GM12878 (cell line): ENCODE data around the gene PITPNB. TPM values are rescaled to one million over a fixed set of nuclear protein-coding genes. Genes with fewer than 3 reads are reported as not detected.

Source experiments
- BACH1 ChIP-seq: fragments of 450-650 bp; IDR thresholded peaks from 2 replicates; pipeline ENCODE4 v1.6.1; 2017; ENCODE audit warnings: mild to moderate bottlenecking, borderline replicate concordance
- CHD4 ChIP-seq: fragments of 200-600 bp; sonication (generic); IDR thresholded peaks from 2 replicates; pipeline ENCODE4 v1.6.1; 2016; ENCODE audit warnings: mild to moderate bottlenecking
- EED ChIP-seq: sonication (generic); IDR thresholded peaks from 2 replicates; pipeline ENCODE4 v1.6.1; 2016; ENCODE audit warnings: antibody characterized with exemption, low read depth
- EP300 ChIP-seq, 2 experiments: fragments of 150-350 bp in 1 of 2; IDR thresholded peaks; 2 replicates each; pipeline ENCODE4 v1.6.1; 2011 to 2012; ENCODE audit warnings: low read depth in 2 of 2, low read length in 2 of 2, borderline replicate concordance in 1 of 2, improper control_type of control experiment in 1 of 2, inconsistent platforms in 1 of 2; ENCODE audit not compliant: control insufficient read depth in 1 of 2
- ESRRA ChIP-seq: IDR thresholded peaks from 2 replicates; pipeline ENCODE4 v1.6.1; 2012; ENCODE audit warnings: mild to moderate bottlenecking, low read length, improper control_type of control experiment
- EZH2 ChIP-seq: IDR thresholded peaks from 2 replicates; pipeline ENCODE4 v1.6.1; 2012; ENCODE audit warnings: low read depth, mild to moderate bottlenecking, control low read depth, inconsistent platforms, low read length, borderline replicate concordance; ENCODE audit not compliant: control insufficient read depth
- IKZF2 ChIP-seq, 2 experiments: fragments of 450-650 bp; IDR thresholded peaks; 2 replicates each; pipeline ENCODE4 v1.6.1; 2017; ENCODE audit warnings: mild to moderate bottlenecking in 2 of 2, moderate library complexity in 2 of 2
- MEF2B ChIP-seq: fragments of 450-650 bp; IDR thresholded peaks from 2 replicates; pipeline ENCODE4 v1.6.1; 2018; ENCODE audit warnings: mild to moderate bottlenecking, moderate library complexity; ENCODE audit not compliant: partially characterized antibody, poor library complexity, severe bottlenecking
- NFXL1 ChIP-seq: fragments of 450-650 bp; IDR thresholded peaks from 2 replicates; pipeline ENCODE4 v1.6.1; 2017; ENCODE audit warnings: antibody characterized with exemption, mild to moderate bottlenecking, borderline replicate concordance
- NRF1 ChIP-seq: conservative IDR thresholded peaks from 2 replicates; pipeline ENCODE4 v1.6.1; 2011; ENCODE audit warnings: mild to moderate bottlenecking, low read depth, low read length, improper control_type of control experiment
- POLR2AphosphoS2 ChIP-seq: IDR thresholded peaks from 2 replicates; pipeline ENCODE4 v1.6.1; 2011; ENCODE audit warnings: low read depth, mild to moderate bottlenecking, low read length, improper control_type of control experiment, moderate library complexity
- RAD51 ChIP-seq: fragments of 450-650 bp; IDR thresholded peaks from 2 replicates; pipeline ENCODE4 v1.6.1; 2016; ENCODE audit warnings: moderate library complexity, mild to moderate bottlenecking, inconsistent platforms
- RB1 ChIP-seq: fragments of 450-650 bp; formaldehyde crosslinking; IDR thresholded peaks from 2 replicates; pipeline ENCODE4 v1.6.1; 2017; ENCODE audit warnings: mild to moderate bottlenecking, borderline replicate concordance
- TARDBP ChIP-seq: IDR thresholded peaks from 2 replicates; pipeline ENCODE4 v1.6.1; 2016; ENCODE audit warnings: borderline replicate concordance
- TBL1XR1 ChIP-seq: IDR thresholded peaks from 2 replicates; pipeline ENCODE4 v1.6.1; 2012; ENCODE audit warnings: low read depth, low read length, improper control_type of control experiment
- ZNF207 ChIP-seq: fragments of 450-650 bp; IDR thresholded peaks from 2 replicates; pipeline ENCODE4 v1.6.1; 2014; ENCODE audit warnings: antibody characterized with exemption, mild to moderate bottlenecking, borderline replicate concordance
- ZSCAN29 ChIP-seq: fragments of 450-650 bp; IDR thresholded peaks from 2 replicates; pipeline ENCODE4 v1.6.1; 2017; ENCODE audit warnings: mild to moderate bottlenecking, moderate library complexity
- polyA plus RNA-seq, 11 experiments: library from polyadenylated mRNA; depleted of rRNA in 4 of 11; unstranded in 6 of 11; stranded (reverse) in 5 of 11; fragments of >200 nt; fragmentation: Nextera tagmentation in 4 of 11; fragmentation: Illumina TruSeq in 1 of 11; extraction: Ambion mirVana in 4 of 11; extraction: Trizol in 1 of 11; gene quantifications; 1 replicate in 1 of 11; 2 replicates in 10 of 11; pipeline versions ENCODE4 v1.2.1 to v1.2.3, GENCODE V29; 2011 to 2016; ENCODE audit warnings: inconsistent platforms in 2 of 11, missing spikeins in 2 of 11, low read depth in 1 of 11
- total RNA-seq, 4 experiments: library from RNA; depleted of rRNA in 3 of 4; stranded (reverse); fragments of >200 nt in 3 of 4; fragmentation: Illumina TruSeq in 1 of 4; extraction: Trizol in 1 of 4; gene quantifications; 2 replicates each; pipeline versions ENCODE4 v1.2.1 to v1.2.3, GENCODE V29; 2013 to 2021
- TF ChIP-seq, protein P1 (sequence below): fragments of 450-650 bp; IDR thresholded peaks from 2 replicates; pipeline ENCODE4 v1.6.1; 2017; ENCODE audit warnings: mild to moderate bottlenecking, low read depth, inconsistent platforms; ENCODE audit not compliant: poor library complexity, severe bottlenecking
- TF ChIP-seq, protein P2 (sequence below): IDR thresholded peaks from 2 replicates; pipeline ENCODE4 v1.6.1; 2012; ENCODE audit warnings: low read depth, low read length, improper control_type of control experiment
- TF ChIP-seq, protein P3 (sequence below): fragments of 450-650 bp; IDR thresholded peaks from 2 replicates; pipeline ENCODE4 v1.6.1; 2017; ENCODE audit warnings: low read depth, mild to moderate bottlenecking, moderate library complexity
- TF ChIP-seq, protein P4 (sequence below): IDR thresholded peaks from 2 replicates; pipeline ENCODE4 v1.6.1; 2012; ENCODE audit warnings: low read depth, low read length, improper control_type of control experiment

The PITPNB gene
- total and polyA plus RNA-seq, 10 of the 15 experiments (the other 5 are each of a cell fraction or from before 2014, with no cell fraction given), result 19.7 to 116 (median 64.9) TPM

DNA sequence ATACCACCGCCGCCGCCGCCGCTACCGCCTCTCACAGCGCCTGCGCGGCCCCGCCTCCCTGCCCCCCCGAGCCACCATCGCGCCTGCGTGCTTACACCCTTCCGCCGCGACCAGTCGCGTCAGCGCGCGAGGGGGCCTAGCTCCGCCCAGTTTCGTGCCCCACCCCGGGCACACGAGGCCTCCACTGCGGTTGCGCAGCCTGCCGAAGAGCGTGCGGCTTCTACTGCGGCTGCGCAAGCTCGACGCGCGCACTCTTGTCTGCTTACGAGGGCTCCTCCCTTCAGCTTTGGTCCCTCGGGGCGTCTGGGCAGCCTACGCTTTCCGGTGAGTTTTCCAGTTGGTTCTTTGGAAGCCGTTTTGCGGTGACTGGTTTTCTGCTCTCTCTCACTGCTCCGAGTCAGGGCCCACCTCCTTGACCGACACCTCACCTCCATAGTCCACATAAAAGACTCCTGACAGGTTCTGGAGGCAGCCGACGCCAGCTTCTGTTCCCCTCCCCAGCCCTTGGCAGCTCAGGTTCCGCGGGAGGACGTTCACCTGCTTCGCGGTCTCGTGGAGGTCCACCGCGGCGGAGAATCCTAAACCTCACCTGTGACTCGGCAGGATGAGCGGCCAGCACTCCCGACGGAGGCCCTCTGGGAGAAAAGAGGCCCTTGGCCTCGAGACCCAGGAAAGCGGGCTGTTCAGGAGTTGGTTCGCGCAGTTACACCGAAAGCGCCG, at the start of gene PITPNB (continued):
- TF ChIP-seq, protein P1, sequence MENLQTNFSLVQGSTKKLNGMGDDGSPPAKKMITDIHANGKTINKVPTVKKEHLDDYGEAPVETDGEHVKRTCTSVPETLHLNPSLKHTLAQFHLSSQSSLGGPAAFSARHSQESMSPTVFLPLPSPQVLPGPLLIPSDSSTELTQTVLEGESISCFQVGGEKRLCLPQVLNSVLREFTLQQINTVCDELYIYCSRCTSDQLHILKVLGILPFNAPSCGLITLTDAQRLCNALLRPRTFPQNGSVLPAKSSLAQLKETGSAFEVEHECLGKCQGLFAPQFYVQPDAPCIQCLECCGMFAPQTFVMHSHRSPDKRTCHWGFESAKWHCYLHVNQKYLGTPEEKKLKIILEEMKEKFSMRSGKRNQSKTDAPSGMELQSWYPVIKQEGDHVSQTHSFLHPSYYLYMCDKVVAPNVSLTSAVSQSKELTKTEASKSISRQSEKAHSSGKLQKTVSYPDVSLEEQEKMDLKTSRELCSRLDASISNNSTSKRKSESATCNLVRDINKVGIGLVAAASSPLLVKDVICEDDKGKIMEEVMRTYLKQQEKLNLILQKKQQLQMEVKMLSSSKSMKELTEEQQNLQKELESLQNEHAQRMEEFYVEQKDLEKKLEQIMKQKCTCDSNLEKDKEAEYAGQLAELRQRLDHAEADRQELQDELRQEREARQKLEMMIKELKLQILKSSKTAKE, result peak; percentile 17
- TF ChIP-seq ESRRA (no peak), RAD51 (no peak), NRF1 (peak; percentile 99), ZNF207 (peak; percentile 37; the same call in 1 of the 2 replicates), TBL1XR1 (no peak), POLR2AphosphoS2 (no peak; the same call in 1 of the 2 replicates), BACH1 (0 out of 2 replicates have a peak, but pooled peaks have one; percentile 25), TARDBP (no peak), IKZF2 (IDR thresholded peaks at IDR 0.05) (peak; percentile 63 to 69), ZSCAN29 (no peak), EZH2 (no peak), NFXL1 (no peak), EP300 (IDR thresholded peaks at IDR 0.05; ENCODE audit: borderline replicate concordance in 1 of 2, control insufficient read depth in 1 of 2, low read depth in 2 of 2, low read length in 2 of 2) (0 out of 4 replicates have a peak, but pooled peaks of 1 of the 2 experiments have one; percentile 18), RB1 (0 out of 2 replicates have a peak, but pooled peaks have one; percentile 28), MEF2B (peak; percentile 96), CHD4 (no peak), EED (peak; percentile 73)
- TF ChIP-seq, protein P2, sequence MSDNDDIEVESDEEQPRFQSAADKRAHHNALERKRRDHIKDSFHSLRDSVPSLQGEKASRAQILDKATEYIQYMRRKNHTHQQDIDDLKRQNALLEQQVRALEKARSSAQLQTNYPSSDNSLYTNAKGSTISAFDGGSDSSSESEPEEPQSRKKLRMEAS, result peak; percentile 8; the same call in 1 of the 2 replicates
- TF ChIP-seq, protein P3, sequence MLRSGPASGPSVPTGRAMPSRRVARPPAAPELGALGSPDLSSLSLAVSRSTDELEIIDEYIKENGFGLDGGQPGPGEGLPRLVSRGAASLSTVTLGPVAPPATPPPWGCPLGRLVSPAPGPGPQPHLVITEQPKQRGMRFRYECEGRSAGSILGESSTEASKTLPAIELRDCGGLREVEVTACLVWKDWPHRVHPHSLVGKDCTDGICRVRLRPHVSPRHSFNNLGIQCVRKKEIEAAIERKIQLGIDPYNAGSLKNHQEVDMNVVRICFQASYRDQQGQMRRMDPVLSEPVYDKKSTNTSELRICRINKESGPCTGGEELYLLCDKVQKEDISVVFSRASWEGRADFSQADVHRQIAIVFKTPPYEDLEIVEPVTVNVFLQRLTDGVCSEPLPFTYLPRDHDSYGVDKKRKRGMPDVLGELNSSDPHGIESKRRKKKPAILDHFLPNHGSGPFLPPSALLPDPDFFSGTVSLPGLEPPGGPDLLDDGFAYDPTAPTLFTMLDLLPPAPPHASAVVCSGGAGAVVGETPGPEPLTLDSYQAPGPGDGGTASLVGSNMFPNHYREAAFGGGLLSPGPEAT, result peak; percentile 47; the same call in 1 of the 2 replicates
- TF ChIP-seq, protein P4, sequence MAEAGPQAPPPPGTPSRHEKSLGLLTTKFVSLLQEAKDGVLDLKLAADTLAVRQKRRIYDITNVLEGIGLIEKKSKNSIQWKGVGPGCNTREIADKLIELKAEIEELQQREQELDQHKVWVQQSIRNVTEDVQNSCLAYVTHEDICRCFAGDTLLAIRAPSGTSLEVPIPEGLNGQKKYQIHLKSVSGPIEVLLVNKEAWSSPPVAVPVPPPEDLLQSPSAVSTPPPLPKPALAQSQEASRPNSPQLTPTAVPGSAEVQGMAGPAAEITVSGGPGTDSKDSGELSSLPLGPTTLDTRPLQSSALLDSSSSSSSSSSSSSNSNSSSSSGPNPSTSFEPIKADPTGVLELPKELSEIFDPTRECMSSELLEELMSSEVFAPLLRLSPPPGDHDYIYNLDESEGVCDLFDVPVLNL, result no peak
